B cell (primary cell): ENCODE measurements around the gene AOPEP.

Experiments used
- EZH2 ChIP-seq: IDR thresholded peaks from 2 replicates; pipeline ENCODE4 v1.6.1; 2012; ENCODE audit warnings: borderline replicate concordance, low read depth, mild to moderate bottlenecking, moderate library complexity, low read length; ENCODE audit not compliant: insufficient read depth, poor library complexity, severe bottlenecking
- TF ChIP-seq, protein P1 (sequence below): fragments of 200-600 bp; IDR thresholded peaks from one replicate; pipeline ENCODE4 v1.8.0; 2022; ENCODE audit warnings: antibody characterized with exemption, mild to moderate bottlenecking

GRCh38 chr9:94922098-94922607 lies 195.7 kb downstream of the AOPEP start:
- TF ChIP-seq, protein P1, sequence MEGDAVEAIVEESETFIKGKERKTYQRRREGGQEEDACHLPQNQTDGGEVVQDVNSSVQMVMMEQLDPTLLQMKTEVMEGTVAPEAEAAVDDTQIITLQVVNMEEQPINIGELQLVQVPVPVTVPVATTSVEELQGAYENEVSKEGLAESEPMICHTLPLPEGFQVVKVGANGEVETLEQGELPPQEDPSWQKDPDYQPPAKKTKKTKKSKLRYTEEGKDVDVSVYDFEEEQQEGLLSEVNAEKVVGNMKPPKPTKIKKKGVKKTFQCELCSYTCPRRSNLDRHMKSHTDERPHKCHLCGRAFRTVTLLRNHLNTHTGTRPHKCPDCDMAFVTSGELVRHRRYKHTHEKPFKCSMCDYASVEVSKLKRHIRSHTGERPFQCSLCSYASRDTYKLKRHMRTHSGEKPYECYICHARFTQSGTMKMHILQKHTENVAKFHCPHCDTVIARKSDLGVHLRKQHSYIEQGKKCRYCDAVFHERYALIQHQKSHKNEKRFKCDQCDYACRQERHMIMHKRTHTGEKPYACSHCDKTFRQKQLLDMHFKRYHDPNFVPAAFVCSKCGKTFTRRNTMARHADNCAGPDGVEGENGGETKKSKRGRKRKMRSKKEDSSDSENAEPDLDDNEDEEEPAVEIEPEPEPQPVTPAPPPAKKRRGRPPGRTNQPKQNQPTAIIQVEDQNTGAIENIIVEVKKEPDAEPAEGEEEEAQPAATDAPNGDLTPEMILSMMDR = no peak
- TF ChIP-seq EZH2 = no peak
